DMS153 treated with DMSO at 0.1 percent for 48 hours (cell line): ENCODE measurements around the gene OSBPL2.
A peak's percentile ranks its signal among the peaks of the same experiment; 100 is the strongest.

Experiments
- DNase-seq: peaks from one replicate; lab custom pipeline; 2025; ENCODE audit not compliant: unreplicated experiment; lab: John Stamatoyannopoulos, UW

The OSBPL2 gene

GRCh38 chr20:62205618-62206387 is 32.5 kb upstream of the OSBPL2 start:
- no peak for DNase-seq

GRCh38 chr20:62206388-62206775 is 31.9 kb upstream of the OSBPL2 start:
- DNase-seq, result no peak

GRCh38 chr20:62208061-62208794 is 30.1 kb upstream of the OSBPL2 start:
- DNase-seq, result no peak

- peak; percentile 42 for DNase-seq
These were observed 29.2 kb upstream of the OSBPL2 start for GRCh38 chr20:62208795-62209755.

GRCh38 chr20:62209850-62210495 is 28.3 kb upstream of the OSBPL2 start:
- DNase-seq, result no peak

- peak; percentile 78 for DNase-seq
These were observed 27.8 kb upstream of the OSBPL2 start for GRCh38 chr20:62210496-62210855.

- no peak for DNase-seq
These were observed 27.1 kb upstream of the OSBPL2 start for GRCh38 chr20:62211216-62211615.

- DNase-seq, result no peak
These were observed 26.5 kb upstream of the OSBPL2 start for GRCh38 chr20:62211769-62212288.

GRCh38 chr20:62212299-62212698 is 26.0 kb upstream of the OSBPL2 start:
- DNase-seq, result no peak

- DNase-seq, result no peak
These were observed 24.3 kb upstream of the OSBPL2 start for GRCh38 chr20:62214067-62214466.

- no peak for DNase-seq
These were observed 23.0 kb upstream of the OSBPL2 start for GRCh38 chr20:62215020-62215990.

- DNase-seq, result no peak
These were observed 22.2 kb upstream of the OSBPL2 start for GRCh38 chr20:62215991-62216635.

- no peak for DNase-seq
These were observed 21.4 kb upstream of the OSBPL2 start for GRCh38 chr20:62216636-62217566.

- no peak for DNase-seq
These were observed 20.2 kb upstream of the OSBPL2 start for GRCh38 chr20:62217913-62218773.

GRCh38 chr20:62219101-62219991 is 19.0 kb upstream of the OSBPL2 start:
- DNase-seq, result no peak
